ENCODE results near the gene DCHS2. TPM values are rescaled to one million over a fixed set of nuclear protein-coding genes. Genes with fewer than 3 reads are reported as not detected.

The DCHS2 gene
- total RNA-seq, 1 donor from 2014 or later, result not detected

- no peaks in the 10 kb centered on the region for H3K9me3 Mint-ChIP-seq (ENCODE audit: unreplicated experiment)
- TF ChIP-seq CTCF (IDR thresholded peaks at IDR 0.05; ENCODE audit: unreplicated experiment), result no peak
- no peak overlapping the region for H3K4me3 Mint-ChIP-seq (ENCODE audit: unreplicated experiment)
- no peak overlapping the region for H3K27ac Mint-ChIP-seq (ENCODE audit: unreplicated experiment)
- DNase-seq (ENCODE audit: low spot score), result no peak
- peaks cover 5% of the 10 kb centered on the region for H3K27me3 Mint-ChIP-seq (ENCODE audit: unreplicated experiment)
- no peaks in the 10 kb centered on the region for H3K36me3 Mint-ChIP-seq (ENCODE audit: low read depth, unreplicated experiment)
- H3K4me1 Mint-ChIP-seq (ENCODE audit: unreplicated experiment), result no peaks in the 10 kb centered on the region
Observed at GRCh38 chr4:154422152-154422551, 69.4 kb downstream of the DCHS2 start.

GRCh38 chr4:154421618-154422017, 70.0 kb downstream of the DCHS2 start:
- H3K4me3 Mint-ChIP-seq (ENCODE audit: unreplicated experiment), result no peak overlapping the region
- peaks cover 5% of the 10 kb centered on the region for H3K27me3 Mint-ChIP-seq (ENCODE audit: unreplicated experiment)
- no peaks in the 10 kb centered on the region for H3K9me3 Mint-ChIP-seq (ENCODE audit: unreplicated experiment)
- no peak for DNase-seq (ENCODE audit: low spot score)
- H3K4me1 Mint-ChIP-seq (ENCODE audit: unreplicated experiment), result peaks cover 4% of the 10 kb centered on the region
- no peak for TF ChIP-seq CTCF (IDR thresholded peaks at IDR 0.05; ENCODE audit: unreplicated experiment)
- H3K27ac Mint-ChIP-seq (ENCODE audit: unreplicated experiment), result no peak overlapping the region
- no peaks in the 10 kb centered on the region for H3K36me3 Mint-ChIP-seq (ENCODE audit: low read depth, unreplicated experiment)

GRCh38 chr4:154417373-154417673, 74.3 kb downstream of the DCHS2 start:
- DNase-seq (ENCODE audit: low spot score), result no peak
- Mint-ChIP-seq H3K27ac (ENCODE audit: unreplicated experiment) (no peak overlapping the region), H3K9me3 (ENCODE audit: unreplicated experiment) (no peaks in the 10 kb centered on the region), H3K36me3 (ENCODE audit: low read depth, unreplicated experiment) (no peaks in the 10 kb centered on the region), H3K4me3 (ENCODE audit: unreplicated experiment) (peak overlapping the region; percentile 95), H3K27me3 (ENCODE audit: unreplicated experiment) (peaks cover 6% of the 10 kb centered on the region), H3K4me1 (ENCODE audit: unreplicated experiment) (peaks cover 4% of the 10 kb centered on the region)
- no peak for TF ChIP-seq CTCF (IDR thresholded peaks at IDR 0.05; ENCODE audit: unreplicated experiment)

- Mint-ChIP-seq H3K27ac (ENCODE audit: unreplicated experiment) (no peak overlapping the region), H3K36me3 (ENCODE audit: low read depth, unreplicated experiment) (no peaks in the 10 kb centered on the region), H3K4me1 (ENCODE audit: unreplicated experiment) (peaks cover 4% of the 10 kb centered on the region), H3K27me3 (ENCODE audit: unreplicated experiment) (peaks cover 6% of the 10 kb centered on the region), H3K4me3 (ENCODE audit: unreplicated experiment) (peak overlapping the region; percentile 95), H3K9me3 (ENCODE audit: unreplicated experiment) (no peaks in the 10 kb centered on the region)
- DNase-seq (ENCODE audit: low spot score), result peak; percentile 55
- no peak for TF ChIP-seq CTCF (IDR thresholded peaks at IDR 0.05; ENCODE audit: unreplicated experiment)
Observed at GRCh38 chr4:154416190-154416547, 75.4 kb downstream of the DCHS2 start.

- Mint-ChIP-seq H3K27ac (ENCODE audit: unreplicated experiment) (no peak overlapping the region), H3K4me1 (ENCODE audit: unreplicated experiment) (peaks cover 4% of the 10 kb centered on the region), H3K36me3 (ENCODE audit: low read depth, unreplicated experiment) (no peaks in the 10 kb centered on the region), H3K4me3 (ENCODE audit: unreplicated experiment) (no peak overlapping the region), H3K27me3 (ENCODE audit: unreplicated experiment) (peaks cover 6% of the 10 kb centered on the region), H3K9me3 (ENCODE audit: unreplicated experiment) (no peaks in the 10 kb centered on the region)
- no peak for TF ChIP-seq CTCF (IDR thresholded peaks at IDR 0.05; ENCODE audit: unreplicated experiment)
- DNase-seq (ENCODE audit: low spot score), result no peak
Observed at GRCh38 chr4:154415313-154415712, 76.3 kb downstream of the DCHS2 start.

Data from endothelial cell (in vitro differentiated cells).